ENCODE results near the gene RPL27A.

DNA sequence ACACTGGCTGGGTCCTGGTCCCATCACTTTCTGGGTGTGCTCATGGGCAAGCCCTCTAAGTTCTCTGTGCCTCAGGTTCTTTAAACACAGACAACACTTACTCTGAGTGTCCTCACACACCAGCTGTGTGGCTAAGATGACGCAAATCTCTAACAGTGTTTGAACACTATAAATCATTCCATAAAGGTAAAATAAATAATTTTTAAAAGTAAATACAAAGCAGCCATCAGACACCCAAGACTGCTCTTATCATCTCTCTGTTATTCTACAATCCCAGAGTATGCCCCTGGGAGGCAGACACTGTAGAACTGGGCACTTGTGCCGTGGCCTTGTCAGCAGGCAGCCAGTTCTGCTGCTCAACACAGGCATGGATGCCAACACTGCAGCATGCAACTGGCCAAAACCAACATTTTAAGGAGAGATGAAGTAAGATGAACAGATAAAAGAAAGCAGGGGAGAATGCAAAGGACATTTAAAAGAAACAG, 56.8 kb downstream of the RPL27A start:
- TF ChIP-seq, protein P1, sequence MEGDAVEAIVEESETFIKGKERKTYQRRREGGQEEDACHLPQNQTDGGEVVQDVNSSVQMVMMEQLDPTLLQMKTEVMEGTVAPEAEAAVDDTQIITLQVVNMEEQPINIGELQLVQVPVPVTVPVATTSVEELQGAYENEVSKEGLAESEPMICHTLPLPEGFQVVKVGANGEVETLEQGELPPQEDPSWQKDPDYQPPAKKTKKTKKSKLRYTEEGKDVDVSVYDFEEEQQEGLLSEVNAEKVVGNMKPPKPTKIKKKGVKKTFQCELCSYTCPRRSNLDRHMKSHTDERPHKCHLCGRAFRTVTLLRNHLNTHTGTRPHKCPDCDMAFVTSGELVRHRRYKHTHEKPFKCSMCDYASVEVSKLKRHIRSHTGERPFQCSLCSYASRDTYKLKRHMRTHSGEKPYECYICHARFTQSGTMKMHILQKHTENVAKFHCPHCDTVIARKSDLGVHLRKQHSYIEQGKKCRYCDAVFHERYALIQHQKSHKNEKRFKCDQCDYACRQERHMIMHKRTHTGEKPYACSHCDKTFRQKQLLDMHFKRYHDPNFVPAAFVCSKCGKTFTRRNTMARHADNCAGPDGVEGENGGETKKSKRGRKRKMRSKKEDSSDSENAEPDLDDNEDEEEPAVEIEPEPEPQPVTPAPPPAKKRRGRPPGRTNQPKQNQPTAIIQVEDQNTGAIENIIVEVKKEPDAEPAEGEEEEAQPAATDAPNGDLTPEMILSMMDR (IDR thresholded peaks at IDR 0.05 in 2 of 3, conservative IDR thresholded peaks at IDR 0.05 in 1 of 3; ENCODE audit: borderline replicate concordance in 1 of 3, insufficient read depth in 1 of 3, low read depth in 2 of 3, low read length in 2 of 3): no peak
- no peak for TF ChIP-seq POLR2A (IDR thresholded peaks at IDR 0.05; ENCODE audit: borderline replicate concordance, extremely low read depth, insufficient read depth, insufficient read length)
- TF ChIP-seq, protein P2, sequence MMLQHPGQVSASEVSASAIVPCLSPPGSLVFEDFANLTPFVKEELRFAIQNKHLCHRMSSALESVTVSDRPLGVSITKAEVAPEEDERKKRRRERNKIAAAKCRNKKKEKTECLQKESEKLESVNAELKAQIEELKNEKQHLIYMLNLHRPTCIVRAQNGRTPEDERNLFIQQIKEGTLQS (IDR thresholded peaks at IDR 0.05): no peak
- TF ChIP-seq SRF (IDR thresholded peaks at IDR 0.05; ENCODE audit: low read depth): no peak
